Neural progenitor cell (in vitro differentiated cells): ENCODE measurements around the gene CASP10. TPM values are rescaled to one million over a fixed set of nuclear protein-coding genes. Genes with fewer than 3 reads are reported as not detected.

Source experiments
- DNase-seq: peaks from one replicate; pipeline ENCODE4 v3.0.0-alpha.2; 2016; ENCODE audit warnings: low spot score
- H2AFZ ChIP-seq: fragments of 200-600 bp; sonication (generic); replicated peaks from 2 replicates; pipeline ENCODE4 v1.6.1; 2016; ENCODE audit warnings: antibody characterized with exemption
- H3F3A ChIP-seq: fragments of 200-600 bp; sonication (generic); 2 replicates; pipeline ENCODE4 v1.6.1; 2016; ENCODE audit warnings: antibody characterized with exemption, low read depth
- H3K27ac ChIP-seq: fragments of 200-600 bp; sonication (generic); 2 replicates; pipeline ENCODE4 v1.5.1; 2016; ENCODE audit warnings: mild to moderate bottlenecking
- H3K27me3 ChIP-seq: fragments of 200-600 bp; sonication (generic); 2 replicates; pipeline ENCODE4 v1.6.1; 2016; ENCODE audit warnings: mild to moderate bottlenecking, moderate library complexity
- H3K36me3 ChIP-seq: fragments of 200-600 bp; sonication (generic); 2 replicates; pipeline ENCODE4 v1.5.1; 2016
- H3K4me1 ChIP-seq: fragments of 200-600 bp; sonication (generic); 2 replicates; pipeline ENCODE4 v1.6.1; 2016; ENCODE audit warnings: mixed run types
- H3K4me2 ChIP-seq: fragments of 200-600 bp; sonication (generic); 2 replicates; pipeline ENCODE4 v1.6.1; 2016
- H3K4me3 ChIP-seq: fragments of 200-600 bp; sonication (generic); 2 replicates; pipeline ENCODE4 v1.5.1; 2016
- H3K79me2 ChIP-seq: fragments of 200-600 bp; sonication (generic); 2 replicates; pipeline ENCODE4 v1.6.1; 2016; ENCODE audit warnings: low read depth
- H3K9ac ChIP-seq: fragments of 200-600 bp; sonication (generic); 2 replicates; pipeline ENCODE4 v1.6.1; 2016
- H3K9me3 ChIP-seq: fragments of 200-600 bp; sonication (generic); 2 replicates; pipeline ENCODE4 v1.5.1; 2016; ENCODE audit warnings: low read depth
- H4K20me1 ChIP-seq: fragments of 200-600 bp; sonication (generic); 2 replicates; pipeline ENCODE4 v1.6.1; 2016; ENCODE audit warnings: low read depth
- H3K27ac Mint-ChIP-seq: 3 replicates; pipeline ENCODE4 v1.8.0; 2021; ENCODE audit warnings: mixed read lengths
- H3K27me3 Mint-ChIP-seq: 2 replicates; pipeline ENCODE4 v1.8.0; 2022; ENCODE audit warnings: low read depth, mild to moderate bottlenecking, inconsistent platforms, moderate library complexity, mixed read lengths; ENCODE audit not compliant: insufficient read depth
- H3K36me3 Mint-ChIP-seq: 3 replicates; pipeline ENCODE4 v1.8.0; 2021; ENCODE audit warnings: mixed read lengths
- H3K4me1 Mint-ChIP-seq: 3 replicates; pipeline ENCODE4 v1.8.0; 2021; ENCODE audit warnings: mixed read lengths
- H3K4me3 Mint-ChIP-seq: 3 replicates; pipeline ENCODE4 v1.8.0; 2021; ENCODE audit warnings: mild to moderate bottlenecking, moderate library complexity, mixed read lengths
- H3K9me3 Mint-ChIP-seq: 3 replicates; pipeline ENCODE4 v1.8.0; 2020; ENCODE audit warnings: mixed read lengths
- EZH2 ChIP-seq: fragments of 200-600 bp; sonication (generic); IDR thresholded peaks from 2 replicates; pipeline ENCODE4 v1.6.1; 2017; ENCODE audit warnings: antibody characterized with exemption, mild to moderate bottlenecking, moderate library complexity
- EZH2phosphoT487 ChIP-seq: fragments of 200-600 bp; sonication (generic); IDR thresholded peaks from 2 replicates; pipeline ENCODE4 v1.6.1; 2017; ENCODE audit warnings: antibody characterized with exemption
- total RNA-seq: library from RNA; depleted of rRNA; stranded (reverse); fragments of >200 nt; gene quantifications from 2 replicates; pipeline ENCODE4 v1.2.3, GENCODE V29; 2015; ENCODE audit warnings: low replicate concordance
- TF ChIP-seq, protein P1 (sequence below): fragments of 200-600 bp; sonication (generic); IDR thresholded peaks from 2 replicates; pipeline ENCODE4 v1.5.1; 2017; ENCODE audit warnings: antibody characterized with exemption, mild to moderate bottlenecking

The CASP10 gene
- total RNA-seq, 1 donor from 2014 or later, result 2.2 TPM

DNA sequence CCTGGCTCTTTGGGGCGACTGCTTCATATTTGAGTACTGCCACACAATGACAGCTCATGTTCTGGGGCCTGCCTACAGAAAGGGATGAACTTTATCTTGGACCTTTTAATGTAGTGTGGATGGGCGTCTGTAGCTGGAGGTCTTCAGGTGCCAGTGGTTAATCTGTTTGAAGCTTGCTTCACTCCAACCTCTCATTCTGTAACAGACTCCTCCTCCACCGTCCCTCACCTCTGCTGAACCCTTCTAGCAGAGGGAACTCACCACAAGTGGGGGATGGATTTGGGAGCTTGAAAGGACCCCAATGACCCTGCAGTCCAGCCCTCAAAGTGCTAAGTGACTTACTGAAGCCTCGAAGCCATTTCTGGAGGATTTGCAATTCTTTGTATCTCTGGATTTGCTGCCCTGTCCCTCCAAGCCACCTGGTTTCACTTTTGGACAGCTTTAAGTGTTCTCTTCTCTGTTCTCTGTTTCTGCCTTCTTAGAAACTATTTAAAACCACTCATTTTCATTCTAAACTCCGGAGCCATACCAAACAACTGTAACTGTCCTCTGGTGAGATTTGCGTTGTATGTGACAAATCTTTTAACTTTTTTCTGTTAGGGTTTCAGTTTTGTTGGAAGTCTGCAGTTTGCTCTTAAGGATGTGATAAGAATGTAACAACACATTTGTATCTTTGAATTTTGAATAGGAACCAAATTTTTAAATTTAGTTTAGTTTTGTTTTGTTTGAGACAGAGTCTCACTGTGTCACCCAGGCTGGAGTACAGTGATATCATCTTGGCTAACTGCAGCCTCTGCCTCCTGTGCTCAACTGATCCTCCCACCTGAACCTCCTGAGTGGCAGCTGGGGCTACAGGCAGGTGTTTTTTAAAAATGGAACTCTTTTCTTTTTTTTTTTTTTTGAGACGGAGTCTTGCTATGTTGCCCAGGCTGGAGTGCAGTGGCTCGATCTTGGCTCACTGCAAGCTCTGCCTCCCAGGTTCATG lies 40.4 kb downstream of the CASP10 start:
- Histone ChIP-seq H3K4me3 (no peak overlapping the region), H3K27me3 (no peaks in the 10 kb centered on the region), H2AFZ (peak overlapping the region; percentile 59), H4K20me1 (no peaks in the 10 kb centered on the region), H3K4me1 (peaks cover 12% of the 10 kb centered on the region), H3F3A (no peaks in the 10 kb centered on the region), H3K36me3 (no peaks in the 10 kb centered on the region), H3K4me2 (no peak overlapping the region), H3K27ac (no peak overlapping the region), H3K79me2 (no peaks in the 10 kb centered on the region), H3K9ac (no peak overlapping the region), H3K9me3 (no peaks in the 10 kb centered on the region)
- no peak for DNase-seq
- Mint-ChIP-seq H3K4me3 (no peak overlapping the region), H3K27me3 (peaks cover 4% of the 10 kb centered on the region), H3K36me3 (no peaks in the 10 kb centered on the region), H3K27ac (no peak overlapping the region), H3K9me3 (no peaks in the 10 kb centered on the region), H3K4me1 (peaks cover 11% of the 10 kb centered on the region)
- no peak for TF ChIP-seq EZH2
- TF ChIP-seq, protein P1, sequence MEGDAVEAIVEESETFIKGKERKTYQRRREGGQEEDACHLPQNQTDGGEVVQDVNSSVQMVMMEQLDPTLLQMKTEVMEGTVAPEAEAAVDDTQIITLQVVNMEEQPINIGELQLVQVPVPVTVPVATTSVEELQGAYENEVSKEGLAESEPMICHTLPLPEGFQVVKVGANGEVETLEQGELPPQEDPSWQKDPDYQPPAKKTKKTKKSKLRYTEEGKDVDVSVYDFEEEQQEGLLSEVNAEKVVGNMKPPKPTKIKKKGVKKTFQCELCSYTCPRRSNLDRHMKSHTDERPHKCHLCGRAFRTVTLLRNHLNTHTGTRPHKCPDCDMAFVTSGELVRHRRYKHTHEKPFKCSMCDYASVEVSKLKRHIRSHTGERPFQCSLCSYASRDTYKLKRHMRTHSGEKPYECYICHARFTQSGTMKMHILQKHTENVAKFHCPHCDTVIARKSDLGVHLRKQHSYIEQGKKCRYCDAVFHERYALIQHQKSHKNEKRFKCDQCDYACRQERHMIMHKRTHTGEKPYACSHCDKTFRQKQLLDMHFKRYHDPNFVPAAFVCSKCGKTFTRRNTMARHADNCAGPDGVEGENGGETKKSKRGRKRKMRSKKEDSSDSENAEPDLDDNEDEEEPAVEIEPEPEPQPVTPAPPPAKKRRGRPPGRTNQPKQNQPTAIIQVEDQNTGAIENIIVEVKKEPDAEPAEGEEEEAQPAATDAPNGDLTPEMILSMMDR, result no peak
- no peak for TF ChIP-seq EZH2phosphoT487

DNA sequence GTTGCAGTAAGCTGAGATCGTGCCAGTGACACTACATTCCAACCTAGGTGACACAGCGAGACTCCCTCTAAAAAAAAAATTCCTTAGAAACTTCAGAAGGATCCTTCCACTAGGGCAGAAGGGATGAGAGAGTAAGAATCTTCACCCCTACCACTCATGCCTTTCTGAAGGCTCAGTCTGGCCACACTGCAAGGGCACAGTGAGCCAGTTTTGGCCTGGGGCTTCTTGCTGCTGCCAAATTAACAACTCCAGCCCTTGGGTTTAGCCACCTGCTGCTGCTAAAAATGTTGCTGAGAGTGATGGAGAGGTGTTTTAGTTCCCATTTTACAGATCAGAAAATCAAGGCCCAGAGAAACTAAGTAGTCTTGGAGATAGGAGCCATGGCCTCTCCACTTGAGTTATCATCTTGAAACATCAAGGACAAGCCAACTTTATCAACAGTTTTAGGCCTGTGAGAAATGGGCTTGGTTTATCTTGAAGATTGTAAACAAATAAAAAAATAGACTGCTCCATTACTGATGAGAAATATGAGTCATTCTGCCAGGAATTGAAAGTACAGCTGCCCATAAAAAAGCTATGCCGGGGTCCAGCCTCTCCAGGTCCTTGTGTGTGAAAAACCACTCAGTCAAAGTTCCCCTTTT lies 45.5 kb downstream of the CASP10 start:
- H3K9ac ChIP-seq, result no peak overlapping the region
- peak overlapping the region; percentile 37 for H2AFZ ChIP-seq
- Mint-ChIP-seq H3K4me3 (no peak overlapping the region), H3K4me1 (no peaks in the 10 kb centered on the region), H3K9me3 (no peaks in the 10 kb centered on the region), H3K36me3 (no peaks in the 10 kb centered on the region), H3K27me3 (peaks cover 6% of the 10 kb centered on the region), H3K27ac (no peak overlapping the region)
- H3F3A ChIP-seq, result no peaks in the 10 kb centered on the region
- TF ChIP-seq EZH2phosphoT487 (no peak), EZH2 (no peak)
- TF ChIP-seq, protein P1, result no peak
- H3K4me2 ChIP-seq, result no peak overlapping the region
- H3K4me1 ChIP-seq, result no peaks in the 10 kb centered on the region
- no peaks in the 10 kb centered on the region for H3K9me3 ChIP-seq
- no peaks in the 10 kb centered on the region for H3K36me3 ChIP-seq
- no peaks in the 10 kb centered on the region for H4K20me1 ChIP-seq
- no peak overlapping the region for H3K4me3 ChIP-seq
- no peaks in the 10 kb centered on the region for H3K79me2 ChIP-seq
- H3K27me3 ChIP-seq, result peaks cover 4% of the 10 kb centered on the region
- DNase-seq, result no peak
- no peak overlapping the region for H3K27ac ChIP-seq

DNA sequence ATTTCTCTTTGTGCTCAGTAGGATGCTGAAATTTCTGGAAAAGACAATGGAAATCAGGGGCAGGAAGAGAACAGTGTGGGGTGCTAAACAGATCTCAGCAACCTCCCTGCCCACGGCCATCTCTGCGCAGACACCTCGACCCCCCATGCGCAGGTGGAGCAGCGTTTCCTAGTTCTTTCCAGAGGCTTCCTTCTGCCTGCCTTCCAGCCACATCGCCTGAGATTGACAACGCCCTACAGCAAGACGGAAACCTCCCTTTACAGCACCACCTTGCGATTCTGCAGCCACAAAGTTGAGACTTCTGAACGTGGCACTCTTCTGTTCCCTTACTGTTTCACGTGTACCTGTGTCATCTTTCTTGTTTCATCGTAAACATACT lies 46.0 kb downstream of the CASP10 start:
- TF ChIP-seq EZH2 (no peak), EZH2phosphoT487 (no peak)
- TF ChIP-seq, protein P1, result no peak
- Histone ChIP-seq H2AFZ (peak overlapping the region; percentile 37), H3K9ac (no peak overlapping the region), H3K4me2 (no peak overlapping the region), H3K79me2 (no peaks in the 10 kb centered on the region), H3K27me3 (peaks cover 4% of the 10 kb centered on the region), H3K4me1 (no peaks in the 10 kb centered on the region), H3K4me3 (no peak overlapping the region), H4K20me1 (no peaks in the 10 kb centered on the region), H3F3A (no peaks in the 10 kb centered on the region), H3K36me3 (no peaks in the 10 kb centered on the region), H3K27ac (no peak overlapping the region), H3K9me3 (no peaks in the 10 kb centered on the region)
- Mint-ChIP-seq H3K4me1 (no peaks in the 10 kb centered on the region), H3K4me3 (no peak overlapping the region), H3K27me3 (peaks cover 5% of the 10 kb centered on the region), H3K36me3 (no peaks in the 10 kb centered on the region), H3K9me3 (no peaks in the 10 kb centered on the region), H3K27ac (no peak overlapping the region)
- DNase-seq, result no peak
